Sigmoid colon (tissue), 7 donors: ENCODE data around the gene CHRND. TPM values are rescaled to one million over a fixed set of nuclear protein-coding genes. Genes with fewer than 3 reads are reported as not detected.

ENCODE experiments used
- DNase-seq: peaks from one replicate; pipeline ENCODE4 v3.0.0-alpha.2; 2019
- H3K27ac ChIP-seq, 4 donors: fragments of 200-600 bp; sonication (generic); one replicate each; pipeline ENCODE4 v1.5.1; 2016 to 2019; ENCODE audit warnings: mild to moderate bottlenecking in 1 of 4
- H3K27me3 ChIP-seq, 3 donors: fragments of 200-600 bp; sonication (generic); one replicate each; pipeline ENCODE4 v1.5.1; 2019; ENCODE audit warnings: mild to moderate bottlenecking in 1 of 3
- H3K36me3 ChIP-seq, 4 donors: fragments of 200-600 bp; sonication (generic); one replicate each; pipeline ENCODE4 v1.5.1; 2016 to 2019
- H3K4me1 ChIP-seq, 4 donors: fragments of 200-600 bp; sonication (generic); one replicate each; pipeline ENCODE4 v1.5.1; 2017 to 2019
- H3K4me3 ChIP-seq, 4 donors: fragments of 200-600 bp; sonication (generic); one replicate each; pipeline ENCODE4 v1.5.1; 2017 to 2019; ENCODE audit warnings: mild to moderate bottlenecking in 2 of 4, moderate library complexity in 1 of 4
- H3K9me3 ChIP-seq, 4 donors: fragments of 200-600 bp in 3 of 4; sonication (generic) in 3 of 4; one replicate each; pipeline versions ENCODE4 v1.5.1 to v1.6.1; 2013 to 2019
- CTCF ChIP-seq, 4 experiments: fragments of 450-650 bp in 3 of 4; fragments of 200-600 bp in 1 of 4; IDR thresholded peaks; one replicate each; pipeline ENCODE4 v1.5.1; 2016 to 2019; ENCODE audit warnings: antibody characterized with exemption in 4 of 4, mild to moderate bottlenecking in 3 of 4, moderate library complexity in 2 of 4
- EP300 ChIP-seq, 4 donors: sonication (generic); formaldehyde crosslinking; IDR thresholded peaks; one replicate each; pipeline ENCODE4 v1.6.1; 2017; ENCODE audit warnings: antibody characterized with exemption in 4 of 4
- POLR2A ChIP-seq, 2 donors: fragments of 450-650 bp; IDR thresholded peaks; one replicate each; pipeline ENCODE4 v1.6.1; 2016; ENCODE audit warnings: antibody characterized with exemption in 2 of 2, mild to moderate bottlenecking in 2 of 2, moderate library complexity in 2 of 2
- POLR2AphosphoS5 ChIP-seq, 4 donors: sonication (generic); formaldehyde crosslinking; IDR thresholded peaks; one replicate each; pipeline ENCODE4 v1.6.1; 2017; ENCODE audit warnings: antibody characterized with exemption in 4 of 4
- WGBS, 2 donors: extraction: QIAGEN DNeasy Blood & Tissue Kit; methylation state at CpG; one replicate each; pipeline ENCODE4 v1.1.7; 2013; 5-methylcytosine and 5-hydroxymethylcytosine counted together
- intact Hi-C: fragments of 100-400 bp; cut with DNase I; formaldehyde crosslinking; loops from one replicate; pipeline ENCODE4 v1.15.1; 2023
- polyA plus RNA-seq, 3 donors: library from polyadenylated mRNA; stranded (reverse); fragments of 200-250 nt; gene quantifications; one replicate each; pipeline ENCODE4 v1.2.3, GENCODE V29; 2013
- total RNA-seq, 4 donors: library from RNA; depleted of rRNA; stranded (reverse); fragments of >200 nt; gene quantifications; one replicate each; pipeline ENCODE4 v1.1.0, GENCODE V29; 2016
- donor health status: healthy with polysubstance abuse.
- donor health status: Bipolar disorder and iron deficiency.
- donor health status: healthy.

The CHRND gene
- total and polyA plus RNA-seq, 7 donors = not detected

DNA sequence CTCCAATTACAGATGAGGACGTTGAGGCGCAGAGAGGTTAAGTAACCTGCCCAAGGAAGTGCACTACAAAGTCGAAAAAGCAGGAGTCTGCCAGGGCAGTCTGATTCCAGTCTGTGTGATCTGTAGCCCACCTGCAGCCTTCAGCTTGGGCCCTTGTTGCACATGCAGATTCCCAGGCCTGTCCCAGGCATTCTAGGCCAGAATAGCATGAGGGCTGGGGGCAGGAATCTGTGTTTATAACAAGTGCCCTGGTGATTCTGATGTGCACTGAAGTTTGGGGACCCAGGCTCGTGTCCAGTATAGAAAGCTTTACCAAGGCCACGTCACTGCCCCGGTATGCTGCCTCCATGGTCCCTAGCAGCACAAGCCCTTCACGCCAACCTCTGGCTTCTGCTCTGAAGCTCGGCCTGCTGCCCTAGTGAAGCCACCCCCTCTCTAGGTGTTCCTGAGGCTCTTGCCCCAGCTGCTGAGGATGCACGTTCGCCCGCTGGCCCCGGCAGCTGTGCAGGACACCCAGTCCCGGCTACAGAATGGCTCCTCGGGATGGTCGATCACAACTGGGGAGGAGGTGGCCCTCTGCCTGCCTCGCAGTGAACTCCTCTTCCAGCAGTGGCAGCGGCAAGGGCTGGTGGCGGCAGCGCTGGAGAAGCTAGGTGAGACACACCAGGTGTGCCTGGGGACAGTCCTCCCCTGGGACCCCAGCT lies 18.1 kb downstream of the CHRND start:
- peak; percentile 51 for DNase-seq
- Histone ChIP-seq H3K27me3 (peaks cover 3 to 17% (median 15%) of the 10 kb centered on the region in 3 donors), H3K4me3 (no peak overlapping the region), H3K9me3 (no peaks in the 10 kb centered on the region), H3K4me1 (no peaks in the 10 kb centered on the region), H3K27ac (no peak overlapping the region), H3K36me3 (no peaks in the 10 kb centered on the region)
- TF ChIP-seq CTCF (IDR thresholded peaks at IDR 0.05) (no peak), POLR2A (IDR thresholded peaks at IDR 0.05) (no peak), POLR2AphosphoS5 (IDR thresholded peaks at IDR 0.05) (no peak), EP300 (IDR thresholded peaks at IDR 0.05) (no peak)
- WGBS, 2 donors = 89 to 96% methylated on average over 19 of the region's 19 CpGs
- intact Hi-C loops = no loop called here

GRCh38 chr2:232544674-232545073 lies 18.7 kb downstream of the CHRND start:
- Histone ChIP-seq H3K27me3 (peaks cover 0 to 11% (median 9%) of the 10 kb centered on the region in 3 donors), H3K36me3 (no peaks in the 10 kb centered on the region), H3K9me3 (no peaks in the 10 kb centered on the region), H3K4me1 (peaks cover 0 to 5% (median 0%) of the 10 kb centered on the region in 4 donors), H3K27ac (no peak overlapping the region), H3K4me3 (no peak overlapping the region)
- intact Hi-C loops = no loop called here
- no peak for DNase-seq
- 90 to 92% methylated on average over 6 of the region's 6 CpGs for WGBS, 2 donors
- TF ChIP-seq POLR2AphosphoS5 (IDR thresholded peaks at IDR 0.05) = no peak
- TF ChIP-seq POLR2A (IDR thresholded peaks at IDR 0.05) = no peak
- no peak for TF ChIP-seq EP300 (IDR thresholded peaks at IDR 0.05)

DNA sequence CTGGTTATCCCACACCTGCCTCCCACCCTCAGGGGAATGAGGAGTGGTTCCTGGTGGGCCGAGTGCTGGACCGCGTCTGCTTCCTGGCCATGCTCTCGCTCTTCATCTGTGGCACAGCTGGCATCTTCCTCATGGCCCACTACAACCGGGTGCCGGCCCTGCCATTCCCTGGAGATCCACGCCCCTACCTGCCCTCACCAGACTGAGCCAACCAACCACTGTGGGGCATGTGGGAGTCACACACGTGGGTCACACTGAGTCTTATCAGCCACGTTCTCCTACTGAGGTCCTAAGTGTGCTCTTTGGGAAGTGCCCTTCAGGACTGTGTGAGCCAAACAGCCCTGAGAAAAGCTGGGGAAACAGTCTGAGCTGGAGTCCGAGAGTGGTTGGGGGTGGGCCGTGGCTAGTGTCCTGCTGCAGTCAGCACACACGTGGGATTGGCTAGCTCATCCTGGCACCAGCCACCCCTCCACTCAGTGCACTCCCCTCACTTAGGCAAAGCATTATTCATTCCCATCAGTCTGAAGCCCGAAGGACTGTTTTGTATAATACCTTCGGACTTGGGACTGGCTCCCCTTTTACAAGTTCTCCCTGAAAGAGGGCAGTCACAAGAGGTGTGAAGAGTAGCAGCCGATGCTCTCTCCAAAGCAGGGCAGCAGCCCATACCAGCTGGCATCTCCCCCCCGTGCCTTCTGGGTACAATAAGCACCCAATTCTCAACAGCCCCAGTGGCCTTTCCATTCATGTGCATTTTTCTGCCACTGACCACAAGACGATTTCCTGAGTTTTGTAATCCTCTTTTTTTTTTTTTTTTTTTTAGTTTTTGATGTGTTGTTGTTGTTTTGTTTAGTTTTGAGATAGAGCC lies 19.8 kb downstream of the CHRND start:
- Histone ChIP-seq H3K27me3 (peaks cover 0 to under 1% (median 0%) of the 10 kb centered on the region in 3 donors), H3K9me3 (no peaks in the 10 kb centered on the region), H3K27ac (no peak overlapping the region), H3K4me1 (peaks cover 0 to 7% (median 0%) of the 10 kb centered on the region in 4 donors), H3K4me3 (no peak overlapping the region), H3K36me3 (no peaks in the 10 kb centered on the region)
- TF ChIP-seq CTCF (IDR thresholded peaks at IDR 0.05) = no peak
- no peak for TF ChIP-seq POLR2A (IDR thresholded peaks at IDR 0.05)
- no peak for TF ChIP-seq EP300 (IDR thresholded peaks at IDR 0.05)
- no peak for TF ChIP-seq POLR2AphosphoS5 (IDR thresholded peaks at IDR 0.05)
- intact Hi-C loops = no loop called here
- 92 to 93% methylated on average over 17 of the region's 17 CpGs for WGBS, 2 donors
- DNase-seq = peak; percentile 45

GRCh38 chr2:232547991-232548390 lies 22.0 kb downstream of the CHRND start:
- Histone ChIP-seq H3K27ac (no peak overlapping the region), H3K9me3 (no peaks in the 10 kb centered on the region), H3K36me3 (peaks cover 0 to 3% (median 0%) of the 10 kb centered on the region in 4 donors), H3K4me3 (no peak overlapping the region), H3K4me1 (peaks cover 0 to 20% (median 13%) of the 10 kb centered on the region in 4 donors), H3K27me3 (no peaks in the 10 kb centered on the region)
- TF ChIP-seq EP300 (IDR thresholded peaks at IDR 0.05) (no peak), POLR2AphosphoS5 (IDR thresholded peaks at IDR 0.05) (no peak)
- intact Hi-C loops = no loop called here
- no peak for DNase-seq
- WGBS, 2 donors = 97 to 98% methylated on average over 6 of the region's 6 CpGs

GRCh38 chr2:232549655-232550353 lies 23.8 kb downstream of the CHRND start:
- TF ChIP-seq POLR2A (IDR thresholded peaks at IDR 0.05) (no peak), POLR2AphosphoS5 (IDR thresholded peaks at IDR 0.05) (no peak)
- H3K27me3 ChIP-seq = no peaks in the 10 kb centered on the region
- H3K9me3 ChIP-seq = no peaks in the 10 kb centered on the region
- peaks cover 0 to 3% (median 0%) of the 10 kb centered on the region in 4 donors for H3K36me3 ChIP-seq
- DNase-seq = no peak
- H3K4me3 ChIP-seq = peak overlapping the region; percentile 66 to 96 (median 75)
- peak overlapping the region; percentile 91 to 98 (median 94) for H3K27ac ChIP-seq
- 35 to 36% methylated on average over 21 of the region's 21 CpGs for WGBS, 2 donors
- intact Hi-C loops = no loop called here
- peaks cover 0 to 22% (median 18%) of the 10 kb centered on the region in 4 donors for H3K4me1 ChIP-seq
